T-cell (primary cell): ENCODE measurements around the gene JPH3. TPM values are rescaled to one million over a fixed set of nuclear protein-coding genes. Genes with fewer than 3 reads are reported as not detected.

Experiments used
- ATAC-seq, 4 experiments: fragments of 200-7000 bp in 3 of 4; fragments of 150-1000 bp in 1 of 4; cut with Tn5 transposase; replicated peaks in 1 of 4; 1 replicate in 3 of 4; 2 replicates in 1 of 4; pipeline ENCODE4 v1.10.0; 2021; ENCODE audit warnings: moderate library complexity in 3 of 4, mild to moderate bottlenecking in 2 of 4, moderate number of reproducible peaks in 1 of 4
- CTCF ChIA-PET, 2 donors: fragments of 300-600 bp; sonication (Branson Sonifier 250); formaldehyde crosslinking; loops; one replicate each; lab custom pipeline; 2022; ENCODE audit warnings: antibody characterized with exemption in 2 of 2; lab: Charles Lee
- POLR2A ChIA-PET, 2 donors: fragments of 300-600 bp; sonication (Branson Sonifier 250); formaldehyde crosslinking; loops; one replicate each; lab custom pipeline; 2022; ENCODE audit warnings: antibody characterized with exemption in 2 of 2; lab: Charles Lee
- DNase-seq, 35 experiments: peaks; one replicate each; pipeline versions ENCODE4 v3.0.0 to v3.0.0-alpha.2; 2013 to 2023
- H3K27ac ChIP-seq: one replicate; pipeline ENCODE4 v1.5.1; 2013; ENCODE audit warnings: low read length
- H3K27me3 ChIP-seq, 2 experiments: replicated peaks in 1 of 2; 1 replicate in 1 of 2; 2 replicates in 1 of 2; pipeline versions ENCODE4 v1.6.1 to v1.7.0; 2013; ENCODE audit warnings: low read length in 1 of 2, mixed read lengths in 1 of 2; ENCODE audit not compliant: control insufficient read depth in 2 of 2, insufficient read depth in 2 of 2; ENCODE audit errors: extremely low read depth in 1 of 2
- H3K36me3 ChIP-seq, 2 donors: 1 replicate in 1 of 2; 2 replicates in 1 of 2; pipeline versions ENCODE4 v1.6.1 to v1.7.0; 2013; ENCODE audit warnings: low read length in 1 of 2; ENCODE audit not compliant: control insufficient read depth in 2 of 2, insufficient read depth in 1 of 2; ENCODE audit errors: extremely low read depth in 1 of 2
- H3K4me1 ChIP-seq, 2 experiments: 1 replicate in 1 of 2; 2 replicates in 1 of 2; pipeline versions ENCODE4 v1.6.1 to v1.7.0; 2013; ENCODE audit warnings: low read length in 2 of 2, mixed read lengths in 1 of 2; ENCODE audit not compliant: insufficient read depth in 2 of 2, control insufficient read depth in 1 of 2; ENCODE audit errors: extremely low read depth in 1 of 2
- H3K4me3 ChIP-seq, 2 donors: 1 replicate in 1 of 2; 2 replicates in 1 of 2; pipeline versions ENCODE4 v1.5.1 to v1.7.0; 2013; ENCODE audit warnings: mild to moderate bottlenecking in 2 of 2, low read length in 1 of 2, moderate library complexity in 1 of 2; ENCODE audit not compliant: control insufficient read depth in 1 of 2; ENCODE audit errors: extremely low read depth in 1 of 2
- H3K9me3 ChIP-seq: 2 replicates; pipeline ENCODE4 v1.7.0; 2013
- H3K27ac Mint-ChIP-seq, 2 donors: one replicate each; pipeline ENCODE4 v1.8.0; 2020 to 2021; ENCODE audit warnings: mild to moderate bottlenecking in 2 of 2, mixed read lengths in 2 of 2
- H3K27me3 Mint-ChIP-seq, 2 donors: one replicate each; pipeline ENCODE4 v1.8.0; 2021 to 2022; ENCODE audit warnings: mixed read lengths in 2 of 2
- H3K36me3 Mint-ChIP-seq: one replicate; pipeline ENCODE4 v1.8.0; 2021; ENCODE audit warnings: mixed read lengths
- H3K4me1 Mint-ChIP-seq, 3 donors: one replicate each; pipeline ENCODE4 v1.8.0; 2020 to 2022; ENCODE audit warnings: mixed read lengths in 3 of 3, mild to moderate bottlenecking in 1 of 3
- H3K4me3 Mint-ChIP-seq, 3 donors: one replicate each; pipeline ENCODE4 v1.8.0; 2020 to 2022; ENCODE audit warnings: mild to moderate bottlenecking in 3 of 3, mixed read lengths in 3 of 3, moderate library complexity in 3 of 3
- H3K9me3 Mint-ChIP-seq, 3 donors: one replicate each; pipeline ENCODE4 v1.8.0; 2020 to 2022; ENCODE audit warnings: mixed read lengths in 3 of 3
- WGBS: methylation state at CpG from one replicate; pipeline ENCODE4 v1.1.5; 2013; ENCODE audit warnings: missing lambda C conversion rate; ENCODE audit not compliant: insufficient coverage; 5-methylcytosine and 5-hydroxymethylcytosine counted together
- total RNA-seq, 35 experiments: library from RNA in 6 of 35; stranded (reverse) in 6 of 35; fragments of 120-200 nt in 1 of 35; gene quantifications; one replicate each; pipeline versions ENCODE4 v1.2.1 to v1.2.4 and lab custom pipeline; 2013 to 2026

JPH3 gene
- total RNA-seq, 5 donors from 2014 or later (not counting 1 experiment from before 2014, with no cell fraction given), result not detected

DNA sequence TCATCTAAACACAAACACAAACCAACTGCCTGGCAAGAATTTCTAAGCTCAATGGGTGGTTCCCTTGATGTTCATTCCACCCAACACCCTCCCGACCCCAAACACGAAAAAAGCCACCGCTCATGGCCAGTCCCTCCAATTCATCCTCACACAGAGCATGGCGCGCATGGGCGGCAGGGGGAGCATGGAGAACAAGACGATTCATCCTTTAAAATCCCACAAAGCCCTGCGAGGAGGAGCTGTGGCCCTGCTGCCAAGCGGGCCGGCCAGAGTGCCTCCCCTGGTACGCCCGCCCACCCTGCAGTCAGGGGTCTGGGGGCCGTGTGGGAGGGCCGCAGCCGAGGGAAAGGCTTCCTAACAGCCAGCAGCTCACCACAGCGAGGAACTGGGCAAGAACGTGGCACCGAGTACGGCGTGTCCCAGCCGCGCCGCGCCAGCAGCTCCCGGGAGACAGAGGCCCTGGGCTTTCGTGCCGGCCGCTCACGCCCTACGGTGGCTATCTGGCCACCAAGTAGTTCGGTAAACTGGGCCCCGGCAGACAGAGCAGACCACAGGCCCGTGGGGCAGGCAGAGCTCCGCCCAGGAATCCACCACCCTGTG is 102.5 kb downstream of the JPH3 start:
- H3K36me3 Mint-ChIP-seq, result peaks cover 12% of the 10 kb centered on the region
- Histone ChIP-seq H3K36me3 (peaks cover 24 to 50% of the 10 kb centered on the region in 2 donors), H3K4me1 (peaks cover 27 to 37% of the 10 kb centered on the region in 2 experiments), H3K4me3 (no peak overlapping the region), H3K27ac (no peak overlapping the region), H3K9me3 (no peaks in the 10 kb centered on the region), H3K27me3 (no peaks in the 10 kb centered on the region)
- no peak overlapping the region for H3K4me3 Mint-ChIP-seq
- 95% methylated on average over 26 of the region's 34 CpGs for WGBS
- H3K9me3 Mint-ChIP-seq, result no peaks in the 10 kb centered on the region
- CTCF ChIA-PET, result interaction anchor here in 1 of 2 donors (0.7 kb wide), 1 partner anchor 57 kb away, joined by 3 read pairs; no protein-coding TSS in a partner anchor
- no peak overlapping the region for H3K27ac Mint-ChIP-seq
- no peaks in the 10 kb centered on the region for H3K27me3 Mint-ChIP-seq
- no peak for ATAC-seq
- POLR2A ChIA-PET, result no interaction called here
- DNase-seq, result no peak
- H3K4me1 Mint-ChIP-seq, result peaks cover 30 to 46% (median 37%) of the 10 kb centered on the region in 3 donors

DNA sequence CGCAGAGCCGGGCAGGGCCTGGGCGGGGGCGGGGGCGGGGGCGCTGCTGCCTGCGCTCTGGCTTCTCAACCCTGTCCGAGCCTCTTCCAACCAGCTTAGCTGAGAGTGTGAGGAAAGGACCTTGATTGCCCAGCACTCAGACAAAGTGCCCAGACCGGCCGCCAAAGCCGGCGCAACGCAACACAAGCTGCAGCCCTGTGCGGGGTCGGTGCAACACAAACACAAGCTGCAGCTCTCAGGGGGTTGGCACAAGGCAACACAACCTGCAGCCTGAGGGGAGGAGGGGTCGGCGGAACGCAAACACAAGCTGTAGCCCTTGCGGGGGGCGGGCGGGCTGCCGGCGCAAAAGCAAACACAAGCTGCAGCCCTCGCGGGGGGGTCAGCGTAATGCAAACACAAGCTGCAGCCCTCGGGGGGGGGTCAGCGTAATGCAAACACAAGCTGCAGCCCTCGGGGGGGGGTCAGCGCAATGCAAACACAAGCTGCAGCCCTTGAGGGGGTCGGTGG is 103.5 kb downstream of the JPH3 start:
- POLR2A ChIA-PET, result no interaction called here
- Histone ChIP-seq H3K27ac (no peak overlapping the region), H3K4me3 (no peak overlapping the region), H3K36me3 (peaks cover 23 to 60% of the 10 kb centered on the region in 2 donors), H3K27me3 (no peaks in the 10 kb centered on the region), H3K9me3 (no peaks in the 10 kb centered on the region), H3K4me1 (peaks cover 27 to 33% of the 10 kb centered on the region in 2 experiments)
- CTCF ChIA-PET, result interaction anchor here in 1 of 2 donors (0.5 kb wide), 1 partner anchor 166 kb away, joined by 4 read pairs; no protein-coding TSS in a partner anchor
- no peaks in the 10 kb centered on the region for H3K27me3 Mint-ChIP-seq
- H3K36me3 Mint-ChIP-seq, result peaks cover 17% of the 10 kb centered on the region
- WGBS, result 91% methylated on average over 15 of the region's 31 CpGs
- no peak for ATAC-seq
- H3K9me3 Mint-ChIP-seq, result no peaks in the 10 kb centered on the region
- H3K27ac Mint-ChIP-seq, result no peak overlapping the region
- H3K4me3 Mint-ChIP-seq, result no peak overlapping the region
- no peak for DNase-seq
- H3K4me1 Mint-ChIP-seq, result peaks cover 24 to 40% (median 34%) of the 10 kb centered on the region in 3 donors

DNA sequence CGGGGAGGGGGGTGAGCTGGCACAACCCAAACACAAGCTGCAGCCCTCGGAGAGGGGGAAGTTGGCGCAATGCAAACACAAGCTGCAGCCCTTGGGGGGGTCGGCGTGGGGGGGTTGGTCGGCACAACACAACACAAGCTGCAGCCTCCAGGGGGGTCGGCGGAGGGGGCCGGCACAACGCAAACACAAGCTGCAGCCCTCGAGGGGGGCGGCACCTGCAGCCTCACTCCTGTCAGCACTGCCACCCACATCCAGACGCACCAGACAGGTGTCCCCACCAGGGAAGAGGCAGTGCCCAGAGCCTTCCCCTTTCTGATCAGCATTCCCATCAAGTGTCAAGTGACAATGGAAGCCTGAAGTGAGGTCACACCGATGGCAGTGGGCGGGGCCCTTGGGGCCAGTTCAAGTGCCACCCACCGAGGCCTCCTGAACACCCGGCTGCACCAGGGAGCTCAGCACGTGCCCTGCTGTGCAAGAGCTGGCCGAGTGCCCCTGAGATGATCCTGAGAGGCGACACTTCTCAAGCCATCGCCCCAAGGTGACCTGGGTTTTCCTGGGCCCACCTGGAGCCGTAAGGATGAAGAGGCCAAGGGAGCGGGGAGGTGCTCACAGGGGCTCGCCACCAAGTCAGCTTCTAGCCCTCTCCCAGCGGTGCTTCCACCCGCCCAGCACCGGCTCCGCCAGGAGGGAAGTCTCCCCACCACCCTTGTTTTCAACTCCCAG is 104.1 kb downstream of the JPH3 start:
- Mint-ChIP-seq H3K36me3 (peaks cover 17% of the 10 kb centered on the region), H3K9me3 (no peaks in the 10 kb centered on the region), H3K27ac (no peak overlapping the region), H3K27me3 (no peaks in the 10 kb centered on the region), H3K4me1 (peaks cover 22 to 34% (median 28%) of the 10 kb centered on the region in 3 donors), H3K4me3 (no peak overlapping the region)
- DNase-seq, result no peak
- Histone ChIP-seq H3K9me3 (no peaks in the 10 kb centered on the region), H3K27me3 (no peaks in the 10 kb centered on the region), H3K4me3 (no peak overlapping the region), H3K27ac (no peak overlapping the region), H3K36me3 (peaks cover 26 to 64% of the 10 kb centered on the region in 2 donors), H3K4me1 (peaks cover 24 to 27% of the 10 kb centered on the region in 2 experiments)
- no peak for ATAC-seq
- ChIA-PET POLR2A (no interaction called here), CTCF (interaction anchor here in 1 of 2 donors (0.5 kb wide), 1 partner anchor 166 kb away, joined by 4 read pairs; no protein-coding TSS in a partner anchor)
- WGBS, result 87% methylated on average over 19 of the region's 28 CpGs

DNA sequence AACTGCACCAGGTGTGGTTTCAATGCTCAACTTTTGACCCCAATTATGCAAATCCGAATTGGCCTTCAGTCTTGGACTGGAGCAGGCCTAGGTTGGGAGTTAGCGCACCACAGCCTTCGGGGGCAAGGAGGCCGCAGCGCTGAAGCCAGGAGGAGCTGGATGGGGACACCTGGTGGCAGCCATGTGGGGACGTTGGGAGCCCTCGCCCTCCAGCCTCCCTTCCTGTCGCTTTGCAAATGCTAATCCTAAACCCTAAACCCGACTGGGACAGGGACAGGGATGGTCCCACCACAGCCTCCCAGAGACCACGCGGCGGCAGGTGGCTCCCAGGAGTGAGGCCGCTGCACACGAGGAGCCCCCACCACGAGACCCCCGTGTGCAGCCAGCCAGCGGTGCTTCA is 104.8 kb downstream of the JPH3 start:
- H3K27ac ChIP-seq, result no peak overlapping the region
- H3K27me3 Mint-ChIP-seq, result no peaks in the 10 kb centered on the region
- H3K4me3 ChIP-seq, result no peak overlapping the region
- H3K9me3 ChIP-seq, result no peaks in the 10 kb centered on the region
- H3K36me3 ChIP-seq, result peaks cover 27 to 64% of the 10 kb centered on the region in 2 donors
- POLR2A ChIA-PET, result no interaction called here
- DNase-seq (no peak), ATAC-seq (no peak)
- H3K9me3 Mint-ChIP-seq, result no peaks in the 10 kb centered on the region
- 94% methylated on average over 8 of the region's 17 CpGs for WGBS
- CTCF ChIA-PET, result no interaction called here
- no peaks in the 10 kb centered on the region for H3K27me3 ChIP-seq
- peaks cover 17% of the 10 kb centered on the region for H3K36me3 Mint-ChIP-seq
- peaks cover 16 to 29% (median 23%) of the 10 kb centered on the region in 3 donors for H3K4me1 Mint-ChIP-seq
- no peak overlapping the region for H3K27ac Mint-ChIP-seq
- peaks cover 20 to 24% of the 10 kb centered on the region in 2 experiments for H3K4me1 ChIP-seq
- no peak overlapping the region for H3K4me3 Mint-ChIP-seq

DNA sequence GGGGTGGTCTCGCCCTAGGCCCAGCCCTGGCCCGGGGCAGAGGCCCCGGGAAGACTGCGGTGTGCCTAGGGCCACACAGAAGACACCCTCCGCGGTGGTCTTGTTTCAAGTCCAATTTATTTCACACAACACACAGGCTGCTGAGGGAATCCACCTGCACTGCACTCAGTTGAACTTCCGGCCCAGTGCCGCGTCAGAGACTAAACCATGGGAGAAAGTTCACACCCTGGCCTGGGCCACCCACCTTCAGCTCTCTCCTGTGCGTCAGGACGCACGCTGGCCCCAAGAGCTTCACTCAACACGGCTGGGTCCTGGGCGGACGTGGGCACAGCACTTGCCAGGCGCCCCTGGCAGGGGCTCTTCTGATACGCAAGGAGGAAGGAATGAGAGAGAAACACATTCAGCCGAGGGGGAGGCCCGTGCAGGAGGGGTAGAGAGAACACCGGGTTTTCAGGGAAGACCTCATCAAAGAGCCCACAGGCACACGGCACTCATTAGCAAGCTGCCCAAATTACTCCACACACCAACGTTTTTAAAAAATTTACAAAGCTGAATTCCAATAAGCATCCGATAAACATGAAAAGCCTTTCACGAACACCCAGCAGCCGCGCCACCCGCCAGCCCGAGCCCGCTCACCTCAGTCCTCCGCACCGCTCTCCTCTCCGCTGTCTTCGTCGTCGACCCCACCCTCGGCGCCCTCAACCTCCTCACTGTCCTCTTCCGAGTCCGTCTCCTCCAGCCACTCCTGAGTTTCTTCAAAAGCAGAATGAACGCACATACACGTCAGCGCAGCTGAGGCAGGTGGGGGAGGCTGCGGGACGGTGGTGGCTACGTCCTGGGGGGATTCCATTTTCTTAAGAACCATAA is 105.6 kb downstream of the JPH3 start:
- H3K4me1 ChIP-seq, result peaks cover 19 to 24% of the 10 kb centered on the region in 2 experiments
- H3K36me3 Mint-ChIP-seq, result peaks cover 17% of the 10 kb centered on the region
- no peaks in the 10 kb centered on the region for H3K27me3 Mint-ChIP-seq
- no peak overlapping the region for H3K27ac Mint-ChIP-seq
- H3K27me3 ChIP-seq, result no peaks in the 10 kb centered on the region
- no peaks in the 10 kb centered on the region for H3K9me3 Mint-ChIP-seq
- ATAC-seq (no peak), DNase-seq (no peak)
- no peak overlapping the region for H3K27ac ChIP-seq
- ChIA-PET CTCF (no interaction called here), POLR2A (no interaction called here)
- peaks cover 27 to 71% of the 10 kb centered on the region in 2 donors for H3K36me3 ChIP-seq
- no peak overlapping the region for H3K4me3 ChIP-seq
- 94% methylated on average over 25 of the region's 45 CpGs for WGBS
- H3K9me3 ChIP-seq, result no peaks in the 10 kb centered on the region
- peaks cover 11 to 28% (median 21%) of the 10 kb centered on the region in 3 donors for H3K4me1 Mint-ChIP-seq
- no peak overlapping the region for H3K4me3 Mint-ChIP-seq
